Measurements from ENCODE around the gene GPC1. TPM values are rescaled to one million over a fixed set of nuclear protein-coding genes. Genes with fewer than 3 reads are reported as not detected.

Gene GPC1
- total RNA-seq, 4 donors from 2014 or later = 0.88 to 62.2 (median 43.4) TPM

DNA sequence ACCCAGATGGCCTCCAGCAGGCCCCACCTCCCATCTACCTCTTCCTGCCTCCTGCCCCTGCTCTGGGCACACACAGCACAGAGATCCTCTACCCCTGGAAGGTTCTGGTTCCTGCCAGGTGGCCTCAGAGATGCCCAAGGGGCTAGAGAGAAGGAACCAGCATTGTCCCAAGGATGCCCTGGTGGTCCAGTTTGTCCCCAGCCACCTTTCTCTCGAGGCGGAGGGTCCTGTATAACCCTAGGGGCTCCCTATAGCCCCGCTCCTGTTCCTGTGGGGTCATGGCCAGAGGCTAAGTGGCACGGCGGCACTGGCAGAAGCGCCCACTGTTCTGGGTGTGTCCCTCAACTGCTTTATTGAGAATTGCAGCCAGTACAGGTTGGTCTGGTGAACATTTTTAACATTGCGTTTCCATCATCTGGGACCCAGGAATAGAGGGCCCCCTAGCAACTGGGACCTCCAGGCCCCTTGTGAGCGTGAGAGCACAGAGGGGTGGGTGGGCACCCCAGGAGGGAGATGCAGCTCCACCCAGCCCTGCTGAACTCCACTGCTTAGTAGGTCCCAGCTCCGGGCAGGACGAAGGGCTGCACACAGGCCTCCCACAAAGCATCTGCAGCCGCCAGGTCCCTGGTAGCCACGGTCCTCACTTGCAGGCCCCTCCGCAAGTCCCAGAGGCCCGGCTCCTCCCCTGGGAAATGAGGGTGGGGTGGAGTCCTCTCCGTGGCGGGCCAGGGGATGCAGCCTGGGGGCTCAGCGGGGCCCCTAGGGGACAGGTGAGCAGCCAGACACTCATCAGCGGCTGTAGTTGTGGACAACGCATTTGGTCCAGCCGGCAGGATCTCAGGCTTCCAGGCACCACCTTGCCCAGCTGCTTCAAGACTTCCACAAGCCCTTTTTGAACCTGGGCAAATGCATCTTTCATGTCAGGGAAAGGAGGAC lies 33.1 kb downstream of the GPC1 start:
- Histone ChIP-seq H3K27me3 (no peaks in the 10 kb centered on the region), H3K36me3 (no peaks in the 10 kb centered on the region), H3K4me3 (no peak overlapping the region), H3K27ac (no peak overlapping the region), H3K9me3 (no peaks in the 10 kb centered on the region), H3K4me1 (no peaks in the 10 kb centered on the region)
- no peak for TF ChIP-seq POLR2A (IDR thresholded peaks at IDR 0.05)
- TF ChIP-seq, protein P1, sequence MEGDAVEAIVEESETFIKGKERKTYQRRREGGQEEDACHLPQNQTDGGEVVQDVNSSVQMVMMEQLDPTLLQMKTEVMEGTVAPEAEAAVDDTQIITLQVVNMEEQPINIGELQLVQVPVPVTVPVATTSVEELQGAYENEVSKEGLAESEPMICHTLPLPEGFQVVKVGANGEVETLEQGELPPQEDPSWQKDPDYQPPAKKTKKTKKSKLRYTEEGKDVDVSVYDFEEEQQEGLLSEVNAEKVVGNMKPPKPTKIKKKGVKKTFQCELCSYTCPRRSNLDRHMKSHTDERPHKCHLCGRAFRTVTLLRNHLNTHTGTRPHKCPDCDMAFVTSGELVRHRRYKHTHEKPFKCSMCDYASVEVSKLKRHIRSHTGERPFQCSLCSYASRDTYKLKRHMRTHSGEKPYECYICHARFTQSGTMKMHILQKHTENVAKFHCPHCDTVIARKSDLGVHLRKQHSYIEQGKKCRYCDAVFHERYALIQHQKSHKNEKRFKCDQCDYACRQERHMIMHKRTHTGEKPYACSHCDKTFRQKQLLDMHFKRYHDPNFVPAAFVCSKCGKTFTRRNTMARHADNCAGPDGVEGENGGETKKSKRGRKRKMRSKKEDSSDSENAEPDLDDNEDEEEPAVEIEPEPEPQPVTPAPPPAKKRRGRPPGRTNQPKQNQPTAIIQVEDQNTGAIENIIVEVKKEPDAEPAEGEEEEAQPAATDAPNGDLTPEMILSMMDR (IDR thresholded peaks at IDR 0.05) = no peak
- peak in 1 of 2 donors; percentile 16 for DNase-seq
- intact Hi-C loops (cut with DNase I; ENCODE audit: low total_unique reads) = no loop called here

DNA sequence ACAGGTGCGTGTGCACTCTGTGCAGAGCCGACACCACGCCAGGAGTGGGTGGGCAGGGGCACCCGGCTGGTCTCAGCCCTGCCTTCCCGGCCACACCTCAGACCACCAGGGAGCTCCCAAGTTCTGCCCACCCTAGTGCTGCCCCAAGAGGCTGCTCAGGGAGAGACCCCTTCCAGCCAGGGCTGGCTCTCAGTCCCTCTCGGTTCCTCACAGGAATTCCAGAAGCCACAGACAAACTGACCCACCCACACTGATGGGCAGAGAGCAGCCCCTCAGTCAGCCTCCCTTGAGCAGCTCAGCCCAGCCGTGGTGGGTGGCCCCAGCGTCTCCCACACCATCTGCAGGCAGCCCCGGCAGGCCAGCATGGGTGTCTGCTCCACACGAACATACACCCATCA lies 33.8 kb downstream of the GPC1 start:
- no peaks in the 10 kb centered on the region for H3K27me3 ChIP-seq
- no peaks in the 10 kb centered on the region for H3K4me1 ChIP-seq
- peak; percentile 9 to 13 for DNase-seq
- no peaks in the 10 kb centered on the region for H3K36me3 ChIP-seq
- peaks cover 0 to 4% of the 10 kb centered on the region in 2 donors for H3K9me3 ChIP-seq
- H3K4me3 ChIP-seq = no peak overlapping the region
- no peak for TF ChIP-seq POLR2A (IDR thresholded peaks at IDR 0.05)
- TF ChIP-seq, protein P1 (IDR thresholded peaks at IDR 0.05) = no peak
- H3K27ac ChIP-seq = no peak overlapping the region
- intact Hi-C loops (cut with DNase I; ENCODE audit: low total_unique reads) = no loop called here

DNA sequence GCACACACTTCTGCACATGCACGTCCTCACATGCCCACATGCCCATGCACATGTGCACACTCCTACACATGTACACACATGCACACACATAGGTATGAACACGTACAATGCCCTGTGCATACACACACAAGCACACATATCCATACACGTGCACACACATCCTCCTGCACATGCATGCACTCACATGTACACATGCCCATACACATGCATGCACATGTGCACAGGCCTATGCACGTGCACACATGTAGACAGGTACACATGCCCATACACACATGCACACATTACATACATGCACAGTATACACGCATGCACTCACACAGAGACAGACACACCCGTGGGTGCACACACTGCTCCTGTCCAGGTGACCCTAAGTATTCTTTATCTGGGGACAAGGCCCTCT lies 34.3 kb downstream of the GPC1 start:
- Histone ChIP-seq H3K4me3 (no peak overlapping the region), H3K4me1 (no peaks in the 10 kb centered on the region), H3K9me3 (peaks cover 0 to 4% of the 10 kb centered on the region in 2 donors), H3K27me3 (no peaks in the 10 kb centered on the region), H3K27ac (no peak overlapping the region), H3K36me3 (no peaks in the 10 kb centered on the region)
- intact Hi-C loops (cut with DNase I; ENCODE audit: low total_unique reads) = no loop called here
- no peak for TF ChIP-seq POLR2A (IDR thresholded peaks at IDR 0.05)
- TF ChIP-seq, protein P1 (IDR thresholded peaks at IDR 0.05) = no peak
- DNase-seq = peak in 1 of 2 donors; percentile 12

DNA sequence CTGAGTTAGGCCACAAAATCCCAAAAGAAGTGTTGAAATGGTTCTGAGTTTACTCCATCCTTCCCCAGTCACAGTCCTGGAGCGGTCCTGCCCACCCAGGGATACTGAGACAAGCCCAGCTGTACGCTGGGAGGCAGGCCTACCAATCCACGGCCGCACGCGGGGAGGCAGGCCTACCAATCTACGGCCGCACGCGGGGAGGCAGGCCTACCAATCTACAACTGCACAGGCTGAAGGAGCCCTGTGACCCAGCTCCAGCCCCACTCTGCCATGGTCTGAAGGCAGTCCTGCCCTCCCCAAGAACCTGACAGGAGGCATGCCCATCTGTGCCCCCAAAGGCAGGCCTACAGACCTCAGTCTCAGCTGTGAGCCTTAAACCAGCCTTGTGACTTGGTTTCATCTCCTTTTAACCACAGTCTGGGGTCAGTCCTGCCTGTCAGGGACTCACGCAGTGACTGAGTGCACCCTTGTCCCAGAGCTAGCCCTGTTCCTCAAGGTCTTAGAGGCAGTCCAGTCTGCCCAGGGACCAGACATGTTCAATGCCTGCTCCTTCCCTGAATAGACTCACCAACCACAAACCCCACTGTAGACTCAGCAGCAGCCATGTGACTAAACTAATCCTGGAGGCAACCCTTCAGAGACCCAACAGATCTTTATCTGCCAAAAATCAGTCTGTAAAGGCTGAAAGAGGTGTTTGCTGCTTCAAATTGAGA lies 36.8 kb downstream of the GPC1 start:
- H3K4me3 ChIP-seq = no peak overlapping the region
- intact Hi-C loops (cut with DNase I; ENCODE audit: low total_unique reads) = no loop called here
- no peak overlapping the region for H3K27ac ChIP-seq
- no peak for TF ChIP-seq POLR2A (IDR thresholded peaks at IDR 0.05)
- TF ChIP-seq, protein P1 (IDR thresholded peaks at IDR 0.05) = no peak
- H3K27me3 ChIP-seq = no peaks in the 10 kb centered on the region
- H3K4me1 ChIP-seq = no peaks in the 10 kb centered on the region
- peaks cover 0 to 4% of the 10 kb centered on the region in 2 donors for H3K9me3 ChIP-seq
- DNase-seq = no peak
- H3K36me3 ChIP-seq = no peaks in the 10 kb centered on the region

DNA sequence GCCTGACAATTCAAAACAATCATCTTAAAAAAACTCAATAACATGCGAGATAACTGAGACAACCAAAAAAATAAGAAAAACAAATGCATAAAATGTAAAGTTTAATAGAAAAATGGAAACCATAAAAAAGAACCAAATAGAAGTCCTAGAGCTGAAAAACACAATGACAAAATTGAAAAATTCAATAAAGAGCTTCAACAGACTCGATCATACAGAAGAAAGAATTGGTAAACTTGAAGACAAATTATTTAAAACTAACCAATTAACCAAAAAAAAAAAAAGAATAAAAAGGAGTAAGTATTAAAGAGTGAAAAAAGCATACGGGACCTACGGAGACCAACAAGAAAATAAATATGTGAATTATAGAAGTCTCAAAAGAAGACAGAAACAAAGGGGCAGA lies 37.7 kb downstream of the GPC1 start:
- no peaks in the 10 kb centered on the region for H3K27me3 ChIP-seq
- no peaks in the 10 kb centered on the region for H3K36me3 ChIP-seq
- TF ChIP-seq, protein P1 (IDR thresholded peaks at IDR 0.05) = no peak
- TF ChIP-seq POLR2A (IDR thresholded peaks at IDR 0.05) = no peak
- intact Hi-C loops (cut with DNase I; ENCODE audit: low total_unique reads) = no loop called here
- peaks cover 0 to 4% of the 10 kb centered on the region in 2 donors for H3K9me3 ChIP-seq
- no peak for DNase-seq
- no peaks in the 10 kb centered on the region for H3K4me1 ChIP-seq
- H3K4me3 ChIP-seq = no peak overlapping the region
- H3K27ac ChIP-seq = no peak overlapping the region

Data from uterus (tissue), 4 donors.